GM21526 (cell line): ENCODE measurements around the gene HEPACAM2.
A peak's percentile ranks its signal among the peaks of the same experiment; 100 is the strongest.

Source experiments
- ATAC-seq: cut with Tn5 transposase; IDR thresholded peaks from one replicate; pipeline ENCODE4 v1.9.1; 2021; ENCODE audit warnings: moderate library complexity; ENCODE audit not compliant: unreplicated experiment, low FRiP score

Gene HEPACAM2

GRCh38 chr7:93148727-93149126, 77.5 kb downstream of the HEPACAM2 start:
- no peak for ATAC-seq

GRCh38 chr7:93148144-93148543, 78.1 kb downstream of the HEPACAM2 start, which contains the start of gene SAMD9L:
TSS of gene SAMD9L (minus strand) at chr7:93148385. CDS start at chr7:93135971, 12,414 bp downstream.
- peak; percentile 63 for ATAC-seq

GRCh38 chr7:93147363-93147762, 78.9 kb downstream of the HEPACAM2 start:
- ATAC-seq: peak; percentile 81

GRCh38 chr7:93146472-93147141, 79.7 kb downstream of the HEPACAM2 start:
- ATAC-seq: no peak

- ATAC-seq: no peak
Measured at GRCh38 chr7:93146036-93146435, 80.2 kb downstream of the HEPACAM2 start.

GRCh38 chr7:93145354-93145753, 80.9 kb downstream of the HEPACAM2 start:
- no peak for ATAC-seq

GRCh38 chr7:93142127-93142526, 84.1 kb downstream of the HEPACAM2 start:
- no peak for ATAC-seq

- ATAC-seq: no peak
Measured at GRCh38 chr7:93140582-93141191, 85.6 kb downstream of the HEPACAM2 start.

GRCh38 chr7:93138576-93138975, 87.7 kb downstream of the HEPACAM2 start:
- no peak for ATAC-seq
